HEK293T (cell line): ENCODE measurements around the gene WFS1.

Source experiments
- CTCF ChIA-PET: fragments of 350-600 bp; formaldehyde crosslinking; extraction: SDS; loops from one replicate; lab custom pipeline; 2021; ENCODE audit warnings: antibody characterized with exemption, inconsistent platforms; lab: Yijun Ruan, JAX
- POLR2A ChIA-PET: fragments of 350-600 bp; formaldehyde crosslinking; extraction: SDS; loops from one replicate; lab custom pipeline; 2020; ENCODE audit warnings: antibody characterized with exemption, inconsistent platforms; lab: Yijun Ruan, JAX
- DNase-seq: peaks from one replicate; pipeline ENCODE4 v3.0.0; 2012; ENCODE audit warnings: mixed read lengths; ENCODE audit errors: extremely low spot score
- ARNT ChIP-seq: fragments of 450-650 bp; IDR thresholded peaks from 2 replicates; pipeline ENCODE4 v1.6.1; 2017; ENCODE audit warnings: mild to moderate bottlenecking
- BHLHE40 ChIP-seq: fragments of 450-650 bp; IDR thresholded peaks from 2 replicates; pipeline ENCODE4 v1.6.1; 2016; ENCODE audit warnings: mild to moderate bottlenecking, moderate library complexity, borderline replicate concordance
- CTBP1 ChIP-seq: fragments of 450-650 bp; IDR thresholded peaks from 2 replicates; pipeline ENCODE4 v1.6.1; 2016; ENCODE audit warnings: borderline replicate concordance
- ELF4 ChIP-seq: fragments of 450-650 bp; IDR thresholded peaks from 2 replicates; pipeline ENCODE4 v1.6.1; 2017; ENCODE audit warnings: antibody characterized with exemption
- FOXA1 ChIP-seq: fragments of 450-650 bp; IDR thresholded peaks from 2 replicates; pipeline ENCODE4 v1.6.1; 2016; ENCODE audit warnings: mild to moderate bottlenecking
- FOXK2 ChIP-seq: fragments of 450-650 bp; IDR thresholded peaks from 2 replicates; pipeline ENCODE4 v1.6.1; 2016; ENCODE audit warnings: mild to moderate bottlenecking
- FOXM1 ChIP-seq: fragments of 450-650 bp; IDR thresholded peaks from 2 replicates; pipeline ENCODE4 v1.6.1; 2017; ENCODE audit warnings: mild to moderate bottlenecking, borderline replicate concordance
- HDGF ChIP-seq: fragments of 450-650 bp; IDR thresholded peaks from 2 replicates; pipeline ENCODE4 v1.6.1; 2017; ENCODE audit warnings: antibody characterized with exemption, borderline replicate concordance
- L3MBTL2 ChIP-seq: fragments of 450-650 bp; conservative IDR thresholded peaks from 2 replicates; pipeline ENCODE4 v1.6.1; 2016; ENCODE audit warnings: mild to moderate bottlenecking
- LEF1 ChIP-seq: fragments of 450-650 bp; IDR thresholded peaks from 2 replicates; pipeline ENCODE4 v1.6.1; 2017; ENCODE audit warnings: mild to moderate bottlenecking, borderline replicate concordance
- NFRKB ChIP-seq: fragments of 450-650 bp; IDR thresholded peaks from 2 replicates; pipeline ENCODE4 v1.6.1; 2016; ENCODE audit warnings: mild to moderate bottlenecking, moderate library complexity
- SP1 ChIP-seq: fragments of 450-650 bp; IDR thresholded peaks from 2 replicates; pipeline ENCODE4 v1.6.1; 2017
- SUZ12 ChIP-seq: fragments of 450-650 bp; IDR thresholded peaks from 2 replicates; pipeline ENCODE4 v1.6.1; 2016; ENCODE audit warnings: mild to moderate bottlenecking
- TARDBP ChIP-seq: fragments of 450-650 bp; IDR thresholded peaks from 2 replicates; pipeline ENCODE4 v1.6.1; 2016
- ZNF384 ChIP-seq: fragments of 450-650 bp; IDR thresholded peaks from 2 replicates; pipeline ENCODE4 v1.6.1; 2016
- TF ChIP-seq, protein P1 (sequence below): fragments of 450-650 bp; IDR thresholded peaks from 2 replicates; pipeline ENCODE4 v1.6.1; 2016

The WFS1 gene

DNA sequence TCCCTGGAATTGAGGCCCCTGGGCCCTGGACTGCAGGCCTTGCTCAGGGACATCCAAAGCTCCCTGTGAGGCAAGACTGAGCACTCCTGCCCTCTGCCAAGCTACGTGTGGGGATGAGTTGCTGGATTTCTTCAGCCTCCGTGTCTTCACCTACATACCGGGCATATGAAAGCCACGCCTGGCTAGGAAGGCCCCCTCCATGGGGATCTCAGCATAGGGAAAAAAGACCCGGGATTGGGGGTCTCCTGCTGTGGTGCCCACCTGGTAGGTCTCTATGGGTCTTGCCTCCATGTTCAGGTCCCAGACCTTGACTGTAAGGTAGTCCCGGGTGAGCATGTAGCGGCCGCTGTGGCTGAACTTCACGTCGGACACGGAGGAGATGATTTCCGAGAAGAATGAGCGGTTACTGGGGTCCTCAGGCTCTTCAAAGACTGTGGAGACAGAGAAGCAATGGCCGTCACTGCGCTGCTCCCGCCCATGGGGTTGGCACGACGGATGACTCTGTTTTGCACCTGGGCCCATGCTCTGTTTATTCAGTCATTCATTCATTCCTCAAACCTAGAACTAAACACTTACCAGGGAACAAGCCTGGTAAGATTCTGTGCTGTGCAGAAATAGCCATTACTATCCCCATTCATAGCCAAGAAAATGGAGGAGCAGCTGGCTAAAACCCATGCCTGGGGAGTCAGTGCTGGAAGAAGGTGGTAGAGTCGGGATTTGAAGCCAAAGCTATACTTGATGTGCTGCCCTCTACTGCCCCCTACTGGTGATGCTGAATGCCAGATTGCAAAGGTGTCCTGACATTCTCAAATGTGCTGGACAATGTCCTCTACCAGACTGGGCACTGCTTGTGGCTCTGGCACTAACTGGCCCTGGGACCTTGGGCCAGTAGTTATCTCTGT, 63.9 kb downstream of the WFS1 start:
- peak; percentile 54 for DNase-seq
- POLR2A ChIA-PET: no interaction called here

DNA sequence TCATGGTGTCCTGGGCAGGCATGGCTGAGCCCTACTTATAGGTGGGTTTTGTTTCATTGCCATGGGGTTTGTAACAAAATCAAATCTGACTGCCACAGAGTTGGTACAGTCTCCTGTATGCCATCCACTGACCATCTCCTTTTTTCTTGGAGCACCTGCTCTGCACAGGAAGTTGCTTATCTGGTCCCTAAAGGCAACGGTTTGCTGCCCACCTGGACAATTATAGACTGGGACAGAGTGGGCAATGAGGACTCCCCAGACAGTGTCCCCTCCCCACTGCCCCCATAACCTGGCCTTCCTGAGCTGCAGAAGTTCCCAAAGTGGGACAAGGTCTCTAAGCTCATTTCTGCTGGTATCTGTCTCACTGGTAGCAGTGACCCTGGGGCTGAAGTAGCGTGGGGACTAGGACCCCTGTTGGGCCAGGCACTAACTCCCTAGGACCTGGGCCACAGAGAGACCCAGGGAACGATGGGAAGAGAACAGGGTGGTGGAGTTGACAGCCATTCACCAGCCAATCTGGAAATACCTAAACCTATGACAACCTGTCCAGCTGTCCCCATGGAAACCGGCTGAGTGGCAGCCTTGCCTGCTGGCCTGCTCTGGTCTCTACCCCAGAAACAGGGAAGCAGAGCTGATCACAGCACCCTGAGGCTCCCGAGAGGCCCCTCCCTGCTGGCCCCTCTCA, 64.7 kb downstream of the WFS1 start:
- CTCF ChIA-PET: interaction anchor here (0.7 to 7.6 kb wide), 4 partner anchors 15 to 212 kb away, joined by 3 to 149 read pairs (median 4); no protein-coding TSS in a partner anchor
- POLR2A ChIA-PET: no interaction called here
- TF ChIP-seq ELF4: no peak
- no peak for TF ChIP-seq ARNT
- TF ChIP-seq FOXM1: no peak
- TF ChIP-seq L3MBTL2: no peak
- TF ChIP-seq, protein P1, sequence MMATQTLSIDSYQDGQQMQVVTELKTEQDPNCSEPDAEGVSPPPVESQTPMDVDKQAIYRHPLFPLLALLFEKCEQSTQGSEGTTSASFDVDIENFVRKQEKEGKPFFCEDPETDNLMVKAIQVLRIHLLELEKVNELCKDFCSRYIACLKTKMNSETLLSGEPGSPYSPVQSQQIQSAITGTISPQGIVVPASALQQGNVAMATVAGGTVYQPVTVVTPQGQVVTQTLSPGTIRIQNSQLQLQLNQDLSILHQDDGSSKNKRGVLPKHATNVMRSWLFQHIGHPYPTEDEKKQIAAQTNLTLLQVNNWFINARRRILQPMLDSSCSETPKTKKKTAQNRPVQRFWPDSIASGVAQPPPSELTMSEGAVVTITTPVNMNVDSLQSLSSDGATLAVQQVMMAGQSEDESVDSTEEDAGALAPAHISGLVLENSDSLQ: no peak
- TF ChIP-seq TARDBP: no peak
- no peak for TF ChIP-seq ZNF384
- TF ChIP-seq CTBP1: no peak
- no peak for TF ChIP-seq HDGF
- TF ChIP-seq BHLHE40: no peak
- no peak for TF ChIP-seq FOXK2
- no peak for TF ChIP-seq SP1
- no peak for TF ChIP-seq LEF1
- no peak for TF ChIP-seq NFRKB
- TF ChIP-seq FOXA1: no peak
- TF ChIP-seq SUZ12: no peak
- no peak for DNase-seq

More for the DNA sequence above, 63.9 kb downstream of the WFS1 start:
- CTCF ChIA-PET: interaction anchor here (1.5 to 7.6 kb wide), 3 partner anchors 10 to 212 kb away, joined by 5 to 149 read pairs (median 10); no protein-coding TSS in a partner anchor
- TF ChIP-seq SUZ12 (no peak), SP1 (no peak), ZNF384 (no peak), CTBP1 (no peak), HDGF (no peak), TARDBP (no peak), NFRKB (no peak), L3MBTL2 (no peak), FOXM1 (no peak), FOXA1 (no peak), ARNT (no peak), LEF1 (no peak), BHLHE40 (no peak), ELF4 (no peak), FOXK2 (no peak)
- TF ChIP-seq, protein P1: no peak

DNA sequence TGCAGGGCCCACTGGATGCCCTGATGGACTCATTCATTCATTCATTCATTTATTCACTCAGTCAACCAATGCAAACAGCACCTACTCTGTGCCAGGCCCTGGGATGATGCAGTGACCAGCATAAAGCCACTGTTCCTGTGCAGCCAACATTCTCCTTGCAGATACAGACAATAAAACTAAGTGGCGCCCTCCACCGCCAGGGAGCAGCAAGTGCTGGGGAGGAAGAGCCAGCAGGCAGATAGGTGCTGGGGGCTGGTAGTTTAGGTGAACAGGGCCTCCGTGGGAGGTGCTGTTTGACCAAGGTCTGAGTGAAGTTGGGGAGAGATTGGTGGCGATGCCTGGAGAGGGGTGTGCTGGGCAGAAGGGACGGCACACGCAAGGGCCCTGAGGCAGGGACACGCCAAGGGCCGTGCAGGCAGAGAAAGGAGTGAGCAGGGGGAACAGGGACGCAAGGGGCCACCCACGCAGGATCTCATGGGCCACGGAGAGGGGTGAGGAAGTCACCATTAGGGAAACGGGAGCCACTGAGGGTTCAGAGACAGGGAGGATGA, 65.5 kb downstream of the WFS1 start:
- no peak for DNase-seq
- CTCF ChIA-PET: interaction anchor here (1.0 to 1.5 kb wide), 2 partner anchors 16 to 211 kb away, joined by 3 to 5 read pairs; no protein-coding TSS in a partner anchor
- TF ChIP-seq BHLHE40 (no peak), CTBP1 (no peak), FOXK2 (no peak), NFRKB (no peak), L3MBTL2 (no peak), SUZ12 (no peak), ELF4 (no peak), FOXM1 (no peak), HDGF (no peak), SP1 (no peak), TARDBP (no peak), LEF1 (no peak), ZNF384 (no peak), FOXA1 (no peak), ARNT (no peak)
- TF ChIP-seq, protein P1: no peak
- POLR2A ChIA-PET: no interaction called here

DNA sequence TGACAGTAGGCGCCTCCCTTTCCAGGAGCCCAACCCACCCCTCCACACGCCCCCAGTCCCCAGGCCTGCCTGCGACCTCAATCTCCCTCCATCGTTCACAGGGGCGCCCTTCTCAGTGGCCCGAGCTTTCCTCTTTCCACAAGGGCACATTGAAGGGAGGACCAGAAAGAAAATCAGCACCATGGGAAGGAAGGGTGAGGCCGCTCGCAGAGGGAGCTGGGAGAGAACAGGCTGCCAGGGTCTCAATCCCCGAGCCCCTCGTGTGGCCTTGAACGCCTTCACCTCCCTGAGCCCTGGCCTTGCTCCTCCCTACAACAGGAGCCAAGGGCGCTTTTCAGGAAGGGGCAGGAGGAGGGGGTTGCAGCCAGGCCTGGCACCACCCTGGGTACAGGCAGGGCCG, 66.5 kb downstream of the WFS1 start:
- no peak for TF ChIP-seq SP1
- TF ChIP-seq, protein P1: no peak
- no peak for TF ChIP-seq CTBP1
- TF ChIP-seq LEF1: no peak
- no peak for TF ChIP-seq SUZ12
- no peak for TF ChIP-seq FOXM1
- no peak for TF ChIP-seq FOXK2
- TF ChIP-seq BHLHE40: no peak
- TF ChIP-seq ZNF384: no peak
- DNase-seq: no peak
- ChIA-PET POLR2A (no interaction called here), CTCF (no interaction called here)
